ENCODE measurements around the gene ITPK1. TPM values are rescaled to one million over a fixed set of nuclear protein-coding genes. Genes with fewer than 3 reads are reported as not detected.

Gene ITPK1
- total and polyA plus RNA-seq, 10 of the 15 experiments (the other 5 are each of a cell fraction or from before 2014, with no cell fraction given) = 1.3 to 73.2 (median 27.0) TPM

GRCh38 chr14:92928961-92929688, 186.6 kb downstream of the ITPK1 start:
- Histone ChIP-seq H3K9me3 (replicated peaks; ENCODE audit: control insufficient read depth, insufficient read depth, low read length) (no peaks in the 10 kb centered on the region), H3K4me3 (no peak overlapping the region), H3K9ac (ENCODE audit: control insufficient read depth, insufficient read depth, low read length) (no peak overlapping the region), H3K36me3 (ENCODE audit: control insufficient read depth in 2 of 2, insufficient read depth in 2 of 2, low read length in 1 of 2) (no peaks in the 10 kb centered on the region), H2AFZ (ENCODE audit: control insufficient read depth, low read depth, low read length) (no peak overlapping the region), H3K27ac (ENCODE audit: control insufficient read depth, insufficient read depth) (no peak overlapping the region), H4K20me1 (ENCODE audit: control insufficient read depth, insufficient read depth) (no peaks in the 10 kb centered on the region), H3K4me1 (ENCODE audit: control insufficient read depth, insufficient read depth, low read length) (no peaks in the 10 kb centered on the region; the same call in 1 of the 2 replicates), H3K27me3 (replicated peaks in 1 of 2; ENCODE audit: control insufficient read depth in 2 of 2, insufficient read depth in 2 of 2, low read length in 1 of 2) (no peaks in the 10 kb centered on the region), H3K4me2 (ENCODE audit: control insufficient read depth, insufficient read depth) (no peak overlapping the region), H3K79me2 (ENCODE audit: control insufficient read depth, insufficient read depth, low read length) (no peaks in the 10 kb centered on the region)
- SMC1A ChIA-PET (ENCODE audit: uncharacterized antibody, unreplicated experiment) = interaction anchor here (2.0 kb wide), 1 partner anchor 209 kb away, joined by 4 read pairs; no protein-coding TSS in a partner anchor
- DNase-seq (ENCODE audit: low read depth, low spot score) = no peak
- 26% methylated on average over 12 of the region's 12 CpGs for WGBS (ENCODE audit: insufficient coverage, insufficient replicate concordance, low lambda C conversion rate, missing lambda C conversion rate)
- BruUV-seq (replicated peaks) = no TSS peak
- no peak for ATAC-seq
- FAIRE-seq = no peak
- intact Hi-C loops (cut with micrococcal nuclease; ENCODE audit: unreplicated experiment) = no loop called here
- TF ChIP-seq ZNF592 (IDR thresholded peaks at IDR 0.05) (no peak), USF1 (IDR thresholded peaks at IDR 0.05; ENCODE audit: borderline replicate concordance, extremely low read length, insufficient read depth, low read depth, low read length) (no peak), ATF2 (IDR thresholded peaks at IDR 0.05; ENCODE audit: low read length) (no peak), ESRRA (IDR thresholded peaks at IDR 0.05; ENCODE audit: low read length) (no peak), E2F4 (IDR thresholded peaks at IDR 0.05; ENCODE audit: low read depth, low read length) (no peak), NR2C2 (IDR thresholded peaks at IDR 0.05; ENCODE audit: borderline replicate concordance, control insufficient read depth, insufficient read length, low read depth) (no peak), MEF2A (IDR thresholded peaks at IDR 0.05; ENCODE audit: insufficient read depth, low read depth, low read length) (no peak), ZBTB33 (IDR thresholded peaks at IDR 0.05) (no peak), IRF4 (IDR thresholded peaks at IDR 0.05; ENCODE audit: low read depth, low read length) (no peak), SMAD5 (IDR thresholded peaks at IDR 0.05; ENCODE audit: low read depth) (no peak), EED (IDR thresholded peaks at IDR 0.05; ENCODE audit: low read depth) (no peak), ZBED1 (IDR thresholded peaks at IDR 0.05; ENCODE audit: borderline replicate concordance) (no peak), RAD51 (IDR thresholded peaks at IDR 0.05) (no peak)
- CTCF ChIA-PET = no interaction called here
- POLR2A ChIA-PET = no interaction called here
- in situ Hi-C loops (cut with MboI) = no loop called here
- RAD21 ChIA-PET (ENCODE audit: unreplicated experiment) = no interaction called here

Data from GM12878 (cell line).